Mesenchymal stem cell (in vitro differentiated cells and primary cell): ENCODE measurements around the gene KDM4B.
A peak's percentile ranks its signal among the peaks of the same experiment; 100 is the strongest.

Source experiments
- DNase-seq: peaks from one replicate; pipeline ENCODE4 v3.0.0-alpha.2; 2013
- H2AFZ ChIP-seq: one replicate; pipeline ENCODE4 v1.6.1; 2013; ENCODE audit warnings: low read depth, mild to moderate bottlenecking, control low read depth, inconsistent platforms, low read length, moderate library complexity
- H2AK5ac ChIP-seq: 2 replicates; pipeline ENCODE4 v1.6.1; 2013; ENCODE audit warnings: low read length, moderate library complexity, mild to moderate bottlenecking, inconsistent platforms; ENCODE audit not compliant: severe bottlenecking
- H2BK120ac ChIP-seq: one replicate; pipeline ENCODE4 v1.6.1; 2013; ENCODE audit warnings: low read depth, mild to moderate bottlenecking, inconsistent platforms, low read length, moderate library complexity
- H2BK12ac ChIP-seq, 2 experiments: one replicate each; pipeline ENCODE4 v1.6.1; 2013; ENCODE audit warnings: inconsistent platforms in 2 of 2, low read length in 2 of 2, mild to moderate bottlenecking in 2 of 2, moderate library complexity in 2 of 2, control low read depth in 1 of 2
- H2BK15ac ChIP-seq: one replicate; pipeline ENCODE4 v1.6.1; 2013; ENCODE audit warnings: mild to moderate bottlenecking, low read depth, inconsistent platforms; ENCODE audit not compliant: poor library complexity, severe bottlenecking
- H2BK5ac ChIP-seq: 2 replicates; pipeline ENCODE4 v1.6.1; 2013; ENCODE audit warnings: low read depth, mild to moderate bottlenecking, low read length, control low read depth, inconsistent platforms; ENCODE audit not compliant: poor library complexity, severe bottlenecking
- H3K14ac ChIP-seq, 2 experiments: one replicate each; pipeline ENCODE4 v1.6.1; 2013; ENCODE audit warnings: inconsistent platforms in 2 of 2, low read length in 2 of 2, control low read depth in 1 of 2, mild to moderate bottlenecking in 1 of 2, moderate library complexity in 1 of 2
- H3K18ac ChIP-seq, 2 experiments: one replicate each; pipeline ENCODE4 v1.6.1; 2013; ENCODE audit warnings: inconsistent platforms in 2 of 2, low read length in 2 of 2, control low read depth in 1 of 2, low read depth in 1 of 2, mild to moderate bottlenecking in 1 of 2
- H3K23ac ChIP-seq, 2 experiments: one replicate each; pipeline ENCODE4 v1.6.1; 2013; ENCODE audit warnings: inconsistent platforms in 2 of 2, low read length in 2 of 2, mild to moderate bottlenecking in 2 of 2, moderate library complexity in 2 of 2, control low read depth in 1 of 2
- H3K27ac ChIP-seq: 2 replicates; pipeline ENCODE4 v1.5.1; 2013; ENCODE audit warnings: mild to moderate bottlenecking, moderate library complexity, low read length, control low read depth, inconsistent platforms; ENCODE audit not compliant: poor library complexity, severe bottlenecking
- H3K27me3 ChIP-seq, 2 experiments: 2 replicates each; pipeline versions ENCODE4 v1.6.1 to v1.7.0; 2013; ENCODE audit warnings: low read length in 2 of 2, mild to moderate bottlenecking in 2 of 2, moderate library complexity in 2 of 2, control low read depth in 1 of 2, inconsistent platforms in 1 of 2; ENCODE audit not compliant: control insufficient read depth in 1 of 2, insufficient read depth in 1 of 2
- H3K36me3 ChIP-seq, 2 experiments: 2 replicates each; pipeline versions ENCODE4 v1.6.1 to v1.7.0; 2013; ENCODE audit warnings: low read length in 2 of 2, control low read depth in 1 of 2, inconsistent platforms in 1 of 2, low read depth in 1 of 2, mild to moderate bottlenecking in 1 of 2; ENCODE audit not compliant: insufficient read depth in 2 of 2, control insufficient read depth in 1 of 2
- H3K4ac ChIP-seq, 2 experiments: one replicate each; pipeline ENCODE4 v1.6.1; 2013; ENCODE audit warnings: inconsistent platforms in 2 of 2, low read length in 2 of 2, mild to moderate bottlenecking in 2 of 2, moderate library complexity in 2 of 2, control low read depth in 1 of 2, low read depth in 1 of 2
- H3K4me1 ChIP-seq: 2 replicates; pipeline ENCODE4 v1.6.1; 2013; ENCODE audit warnings: low read depth, low read length, control low read depth; ENCODE audit not compliant: control insufficient read depth, insufficient read depth
- H3K4me2 ChIP-seq: 2 replicates; pipeline ENCODE4 v1.6.1; 2013; ENCODE audit warnings: low read length, mild to moderate bottlenecking, inconsistent platforms; ENCODE audit not compliant: poor library complexity, severe bottlenecking
- H3K4me3 ChIP-seq, 2 experiments: 2 replicates each; pipeline versions ENCODE4 v1.5.1 to v1.7.0; 2013; ENCODE audit warnings: low read length in 2 of 2, mild to moderate bottlenecking in 2 of 2, control low read depth in 1 of 2, low read depth in 1 of 2; ENCODE audit not compliant: insufficient read depth in 1 of 2
- H3K79me1 ChIP-seq: replicated peaks from 2 replicates; pipeline ENCODE4 v1.6.1; 2013; ENCODE audit warnings: mild to moderate bottlenecking, control low read depth, low read length, inconsistent platforms; ENCODE audit not compliant: poor library complexity, severe bottlenecking
- H3K9ac ChIP-seq: 2 replicates; pipeline ENCODE4 v1.7.0; 2013; ENCODE audit warnings: mild to moderate bottlenecking, low read length, moderate library complexity
- H3K9me3 ChIP-seq: 2 replicates; pipeline ENCODE4 v1.7.0; 2013; ENCODE audit warnings: mild to moderate bottlenecking, low read length; ENCODE audit not compliant: control insufficient read depth
- H4K8ac ChIP-seq: one replicate; pipeline ENCODE4 v1.6.1; 2013; ENCODE audit warnings: inconsistent platforms, mild to moderate bottlenecking, low read length, moderate library complexity
- H4K91ac ChIP-seq: one replicate; pipeline ENCODE4 v1.6.1; 2013; ENCODE audit warnings: mild to moderate bottlenecking, low read length, inconsistent platforms
- WGBS: methylation state at CpG from one replicate; pipeline ENCODE4 v1.1.7; 2013; ENCODE audit warnings: mixed read lengths; 5-methylcytosine and 5-hydroxymethylcytosine counted together

KDM4B gene

DNA sequence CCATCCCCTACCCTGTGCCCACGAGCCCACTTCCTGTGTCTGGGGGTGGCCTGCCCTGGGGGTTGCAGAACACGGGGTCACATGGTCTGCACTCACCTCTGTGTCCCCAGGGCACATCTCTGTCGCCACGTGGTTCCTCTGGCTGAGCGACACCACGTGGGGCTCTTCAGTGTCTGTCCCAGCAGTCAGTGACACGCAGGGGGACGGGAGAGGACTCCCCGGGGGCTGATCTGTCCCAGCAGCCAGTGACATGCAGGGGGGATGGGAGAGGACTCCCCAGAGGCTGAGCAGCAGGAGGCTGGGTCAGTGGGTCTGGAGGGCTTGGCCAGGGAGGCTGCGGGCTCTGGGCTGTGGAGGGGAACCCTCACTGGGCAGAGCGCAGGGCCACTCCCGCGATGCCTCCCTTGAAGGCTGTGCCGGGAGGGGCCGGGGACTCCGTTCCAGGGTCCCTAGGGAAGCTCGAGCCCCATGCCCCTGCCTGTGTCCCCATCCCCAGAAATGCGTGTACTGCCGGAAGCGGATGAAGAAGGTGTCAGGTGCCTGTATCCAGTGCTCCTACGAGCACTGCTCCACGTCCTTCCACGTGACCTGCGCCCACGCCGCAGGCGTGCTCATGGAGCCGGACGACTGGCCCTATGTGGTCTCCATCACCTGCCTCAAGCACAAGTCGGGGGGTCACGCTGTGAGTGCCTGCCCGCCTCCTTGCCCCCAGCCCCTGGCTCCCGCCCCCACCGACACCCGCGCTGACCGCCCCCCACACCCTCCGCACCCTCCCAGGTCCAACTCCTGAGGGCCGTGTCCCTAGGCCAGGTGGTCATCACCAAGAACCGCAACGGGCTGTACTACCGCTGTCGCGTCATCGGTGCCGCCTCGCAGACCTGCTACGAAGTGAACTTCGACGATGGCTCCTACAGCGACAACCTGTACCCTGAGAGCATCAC lies 174.8 kb downstream of the KDM4B start:
- no peak overlapping the region for H3K18ac ChIP-seq
- no peaks in the 10 kb centered on the region for H3K9me3 ChIP-seq
- no peak overlapping the region for H2AK5ac ChIP-seq
- H2BK12ac ChIP-seq, result no peak overlapping the region
- no peak overlapping the region for H3K4me3 ChIP-seq
- no peak overlapping the region for H2AFZ ChIP-seq
- no peak overlapping the region for H3K9ac ChIP-seq
- no peaks in the 10 kb centered on the region for H3K27me3 ChIP-seq
- peaks cover 49 to 93% of the 10 kb centered on the region in 2 experiments for H3K36me3 ChIP-seq
- no peak for DNase-seq
- peaks cover 11% of the 10 kb centered on the region for H3K4me1 ChIP-seq
- no peak overlapping the region for H2BK15ac ChIP-seq
- H2BK5ac ChIP-seq, result no peak overlapping the region
- no peak overlapping the region for H3K23ac ChIP-seq
- H3K4ac ChIP-seq, result no peak overlapping the region
- H3K4me2 ChIP-seq, result no peak overlapping the region
- H4K91ac ChIP-seq, result no peak overlapping the region
- WGBS, result 95% methylated on average over 51 of the region's 51 CpGs
- H2BK120ac ChIP-seq, result no peak overlapping the region
- H3K79me1 ChIP-seq, result peaks cover 26% of the 10 kb centered on the region
- no peak overlapping the region for H3K14ac ChIP-seq
- H3K27ac ChIP-seq, result no peak overlapping the region
- no peak overlapping the region for H4K8ac ChIP-seq

DNA sequence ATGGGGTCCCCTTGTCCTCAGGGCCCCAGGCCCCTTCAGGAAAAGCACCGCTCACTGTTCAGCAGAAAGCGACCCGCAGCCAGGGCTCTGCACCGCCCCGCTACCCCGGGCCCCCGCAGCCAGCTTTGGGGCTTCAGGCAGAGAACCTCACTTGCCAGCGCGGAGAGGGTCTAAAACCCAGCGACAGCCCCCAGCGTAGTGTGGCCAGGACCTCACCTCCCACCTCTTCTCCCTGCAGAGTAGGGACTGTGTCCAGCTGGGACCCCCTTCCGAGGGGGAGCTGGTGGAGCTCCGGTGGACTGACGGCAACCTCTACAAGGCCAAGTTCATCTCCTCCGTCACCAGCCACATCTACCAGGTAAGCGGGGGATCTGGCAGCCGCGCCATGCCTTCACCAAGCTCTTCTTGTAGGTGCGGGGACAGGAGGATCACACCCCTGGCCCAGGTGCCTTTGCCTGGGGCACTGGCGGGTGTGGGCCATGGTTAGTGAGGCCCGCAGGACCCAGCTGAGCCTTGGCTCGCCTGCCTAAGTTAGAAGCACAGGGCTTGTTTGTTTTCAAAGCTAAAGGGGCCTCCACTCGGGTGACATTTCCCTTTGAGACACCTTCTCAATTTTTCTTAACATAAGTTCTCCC lies 175.7 kb downstream of the KDM4B start:
- Histone ChIP-seq H4K8ac (no peak overlapping the region), H3K18ac (no peak overlapping the region), H3K79me1 (peaks cover 24% of the 10 kb centered on the region), H3K23ac (no peak overlapping the region), H3K9ac (no peak overlapping the region), H3K4ac (no peak overlapping the region), H3K4me1 (peaks cover 6% of the 10 kb centered on the region), H2BK5ac (no peak overlapping the region), H4K91ac (no peak overlapping the region), H2BK120ac (no peak overlapping the region), H2BK12ac (no peak overlapping the region), H2BK15ac (no peak overlapping the region), H3K4me3 (no peak overlapping the region), H3K27me3 (no peaks in the 10 kb centered on the region), H2AK5ac (no peak overlapping the region), H2AFZ (no peak overlapping the region), H3K14ac (no peak overlapping the region), H3K27ac (no peak overlapping the region), H3K4me2 (no peak overlapping the region), H3K9me3 (no peaks in the 10 kb centered on the region), H3K36me3 (peaks cover 48 to 94% of the 10 kb centered on the region in 2 experiments)
- DNase-seq, result no peak
- 97% methylated on average over 23 of the region's 23 CpGs for WGBS

DNA sequence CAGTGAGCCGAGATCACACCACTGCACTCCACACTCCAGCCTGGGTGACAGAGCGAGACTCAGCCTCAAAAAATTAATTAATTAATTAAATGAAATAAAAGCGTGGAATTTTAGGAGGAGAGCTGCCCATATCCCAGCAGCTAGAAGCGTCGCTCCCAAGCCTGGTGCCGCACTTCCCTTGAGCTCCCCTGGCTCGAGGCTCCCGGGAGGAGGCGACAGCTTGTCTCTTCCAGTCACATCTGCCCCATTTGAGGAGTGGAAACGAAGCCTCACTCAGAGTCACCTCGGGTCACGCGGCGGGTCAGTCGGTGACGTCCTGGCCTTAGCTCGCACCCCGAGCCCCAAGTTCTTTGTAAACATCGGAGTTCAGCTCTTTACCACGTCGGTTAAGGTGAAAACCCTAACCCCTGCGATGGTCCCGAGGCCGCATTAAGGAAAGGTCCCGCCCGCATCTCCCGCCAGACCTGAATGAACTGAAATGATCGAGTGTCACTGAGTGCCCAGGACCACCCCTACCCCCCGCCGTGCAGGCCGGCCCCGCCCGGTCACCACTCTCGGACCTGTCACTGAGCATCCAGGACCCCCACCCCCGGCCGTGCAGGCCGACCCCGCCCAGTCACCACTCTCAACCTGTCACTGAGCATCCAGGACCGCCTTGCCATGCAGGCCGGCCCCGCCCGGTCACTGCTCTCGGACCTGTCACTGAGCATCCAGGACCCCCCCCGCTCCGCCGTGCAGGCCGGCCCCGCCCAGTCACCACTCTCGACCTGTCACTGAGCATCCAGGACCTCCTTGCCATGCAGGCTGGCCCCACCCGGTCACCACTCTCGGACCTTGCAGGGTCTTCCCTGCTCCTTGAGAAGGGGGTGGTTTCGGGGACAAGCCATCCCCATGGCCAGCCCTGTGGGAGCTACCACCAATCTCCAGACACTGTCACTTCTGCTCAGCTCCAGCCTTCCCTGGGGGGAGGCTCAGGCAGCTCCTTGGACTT lies 176.9 kb downstream of the KDM4B start:
- H3K36me3 ChIP-seq, result peaks cover 47 to 94% of the 10 kb centered on the region in 2 experiments
- WGBS, result 96% methylated on average over 49 of the region's 52 CpGs

More for the DNA sequence above, 176.9 kb downstream of the KDM4B start:
- Histone ChIP-seq H3K23ac (no peak overlapping the region), H3K18ac (no peak overlapping the region), H3K9ac (no peak overlapping the region), H3K27me3 (no peaks in the 10 kb centered on the region), H3K27ac (no peak overlapping the region), H2BK12ac (no peak overlapping the region), H2BK15ac (no peak overlapping the region), H3K79me1 (peaks cover 20% of the 10 kb centered on the region), H3K9me3 (no peaks in the 10 kb centered on the region), H3K4me3 (no peak overlapping the region), H3K4me2 (no peak overlapping the region), H2BK120ac (no peak overlapping the region), H4K91ac (peak overlapping the region; percentile 25), H2BK5ac (no peak overlapping the region), H3K4ac (no peak overlapping the region), H4K8ac (no peak overlapping the region), H3K4me1 (peaks cover 3% of the 10 kb centered on the region), H2AFZ (no peak overlapping the region), H3K14ac (no peak overlapping the region), H2AK5ac (no peak overlapping the region)
- DNase-seq, result no peak
